ENCODE measurements around the gene MAP4K2.

MAP4K2 gene

GRCh38 chr11:64803158-64803845, at the start of gene MAP4K2:
TSS of gene MAP4K2 (minus strand) at chr11:64803214. CDS start at chr11:64803149, 65 bp downstream.
- no peak for TF ChIP-seq CTCF (conservative IDR thresholded peaks at IDR 0.05; ENCODE audit: low read depth, low read length)
- no peak for DNase-seq (ENCODE audit: low read depth)
- peak within 1 kb of the TSS; percentile 81 for H3K4me3 ChIP-seq (ENCODE audit: low read length)

- no peak for TF ChIP-seq CTCF (conservative IDR thresholded peaks at IDR 0.05; ENCODE audit: low read depth, low read length)
- no peak for DNase-seq (ENCODE audit: low read depth)
Measured at GRCh38 chr11:64851831-64852351, 48.9 kb upstream of the MAP4K2 start.

GRCh38 chr11:64850979-64851567, 48.1 kb upstream of the MAP4K2 start:
- no peak for TF ChIP-seq CTCF (conservative IDR thresholded peaks at IDR 0.05; ENCODE audit: low read depth, low read length)
- H3K4me3 ChIP-seq (ENCODE audit: low read length), result no peak overlapping the region
- DNase-seq (ENCODE audit: low read depth), result no peak

More at GRCh38 chr11:64851831-64852351, 48.9 kb upstream of the MAP4K2 start:
- H3K4me3 ChIP-seq (ENCODE audit: low read length), result no peak overlapping the region

GRCh38 chr11:64849598-64850356, 46.8 kb upstream of the MAP4K2 start:
- no peak for DNase-seq (ENCODE audit: low read depth)
- no peak overlapping the region for H3K4me3 ChIP-seq (ENCODE audit: low read length)
- peak; percentile 2 for TF ChIP-seq CTCF (conservative IDR thresholded peaks at IDR 0.05; ENCODE audit: low read depth, low read length)

GRCh38 chr11:64848826-64849597, 46.0 kb upstream of the MAP4K2 start:
- TF ChIP-seq CTCF (conservative IDR thresholded peaks at IDR 0.05; ENCODE audit: low read depth, low read length), result peak; percentile 31
- no peak overlapping the region for H3K4me3 ChIP-seq (ENCODE audit: low read length)
- no peak for DNase-seq (ENCODE audit: low read depth)

GRCh38 chr11:64848214-64848825, 45.3 kb upstream of the MAP4K2 start:
- no peak overlapping the region for H3K4me3 ChIP-seq (ENCODE audit: low read length)
- no peak for TF ChIP-seq CTCF (conservative IDR thresholded peaks at IDR 0.05; ENCODE audit: low read depth, low read length)
- no peak for DNase-seq (ENCODE audit: low read depth)

Measured in retinal pigment epithelial cell (primary cell).